GM18520 (cell line): ENCODE results near the gene PCID2.
"Not testable (repeated sequence)": the region's sequence is repeated elsewhere in the genome, so short reads cannot be mapped to it uniquely, and the experiment has no call there.

ENCODE experiments used
- ATAC-seq: cut with Tn5 transposase; IDR thresholded peaks from one replicate; pipeline ENCODE4 v1.9.1; 2021; ENCODE audit not compliant: unreplicated experiment

The PCID2 gene

DNA sequence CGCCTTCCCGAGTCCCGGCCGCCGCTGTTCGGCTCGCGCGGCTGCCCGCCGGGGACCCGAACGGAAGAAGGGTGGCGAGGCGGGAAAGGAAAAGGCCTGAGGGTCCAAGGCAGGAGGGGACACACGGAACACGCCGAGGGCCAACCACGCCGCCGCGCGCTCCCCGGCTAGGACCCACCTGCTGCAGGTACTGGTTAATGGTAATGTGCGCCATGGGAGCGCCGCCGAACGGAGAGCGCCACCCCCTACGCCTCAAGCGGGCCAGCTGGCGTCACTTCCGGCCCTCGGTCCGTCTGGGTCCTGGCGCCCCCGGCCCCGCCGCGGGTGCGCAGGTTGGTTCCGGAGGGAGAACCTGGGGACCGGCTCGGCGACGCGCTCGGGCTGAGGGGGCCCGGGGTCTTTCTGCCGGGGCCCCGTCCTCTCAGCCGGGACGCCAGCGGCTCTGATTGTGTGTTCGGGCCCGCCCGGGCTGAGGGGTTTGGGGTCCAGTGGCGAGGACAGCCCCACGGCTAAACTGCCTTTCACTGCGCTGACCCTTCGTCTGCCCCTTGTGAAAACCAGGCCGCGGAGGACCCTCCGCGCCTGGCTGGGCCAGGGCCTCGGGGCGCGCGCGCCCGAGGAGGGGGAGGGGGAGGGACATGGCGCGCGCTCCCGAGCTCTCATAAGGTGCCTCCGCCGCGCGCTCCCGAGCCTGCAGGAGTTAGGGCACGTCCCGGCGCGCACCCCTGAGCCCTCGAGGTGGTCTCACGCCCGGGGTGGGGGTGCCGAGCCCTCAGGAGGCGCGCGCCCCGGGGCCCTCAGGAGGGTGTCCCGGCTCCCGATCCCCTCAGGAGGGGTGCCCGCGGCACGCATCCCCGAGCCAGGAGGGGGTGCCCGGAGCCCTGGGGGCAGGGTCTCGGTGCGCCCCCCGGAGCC, at the start of gene PCID2:
PCID2 (minus strand) TSS at position 249 of the 915 bp plus-strand sequence; CDS start at position 214, 35 bp downstream.
- ATAC-seq, result peak; percentile 51

DNA sequence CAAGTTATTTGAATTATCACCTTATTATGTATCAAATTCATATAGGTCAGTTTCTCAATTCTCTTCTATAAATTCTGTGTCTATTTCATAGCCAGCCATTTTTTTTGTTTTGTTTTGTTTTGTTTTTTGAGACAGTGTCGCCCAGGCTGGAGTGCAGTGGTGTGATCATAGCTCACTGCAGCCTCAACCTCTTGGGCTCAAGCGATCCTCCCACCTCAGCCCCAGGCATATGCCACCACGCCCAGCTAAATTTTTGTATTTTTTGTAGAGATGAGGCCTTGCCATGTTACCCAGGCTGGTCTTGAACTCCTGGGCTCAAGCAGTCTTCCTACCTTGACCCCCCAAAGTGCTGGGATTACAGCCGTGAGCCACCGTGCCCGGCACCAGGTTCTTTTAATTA, 49.4 kb upstream of the PCID2 start:
- ATAC-seq, result not testable (repeated sequence)

DNA sequence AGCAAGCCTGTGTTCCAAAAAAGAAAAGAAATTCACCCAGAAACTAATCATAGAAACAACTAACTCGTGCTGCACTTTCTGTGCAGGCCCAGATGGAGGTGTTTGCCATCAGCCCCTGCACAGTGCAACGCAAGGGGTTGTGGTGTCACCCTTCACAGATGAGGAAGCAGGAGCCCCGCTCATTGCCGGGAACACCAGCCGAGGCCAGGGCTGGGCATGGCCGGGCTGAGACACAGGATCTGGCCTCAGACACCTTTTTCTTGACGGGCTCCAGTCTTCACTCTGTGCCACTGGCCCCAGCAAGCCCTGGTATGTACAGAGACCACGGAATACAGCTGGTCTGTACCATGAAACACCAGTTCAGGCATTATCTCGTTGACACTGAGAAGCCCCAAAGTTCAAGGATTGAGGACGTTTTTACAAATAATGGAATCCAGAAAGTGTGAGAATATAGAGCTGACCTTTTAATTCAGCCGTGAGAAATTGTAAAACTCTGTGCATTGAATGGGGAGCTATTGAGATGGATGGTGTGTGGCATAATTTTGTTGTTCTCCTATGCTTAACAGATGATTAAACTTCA, 44.1 kb upstream of the PCID2 start:
- ATAC-seq, result no peak

DNA sequence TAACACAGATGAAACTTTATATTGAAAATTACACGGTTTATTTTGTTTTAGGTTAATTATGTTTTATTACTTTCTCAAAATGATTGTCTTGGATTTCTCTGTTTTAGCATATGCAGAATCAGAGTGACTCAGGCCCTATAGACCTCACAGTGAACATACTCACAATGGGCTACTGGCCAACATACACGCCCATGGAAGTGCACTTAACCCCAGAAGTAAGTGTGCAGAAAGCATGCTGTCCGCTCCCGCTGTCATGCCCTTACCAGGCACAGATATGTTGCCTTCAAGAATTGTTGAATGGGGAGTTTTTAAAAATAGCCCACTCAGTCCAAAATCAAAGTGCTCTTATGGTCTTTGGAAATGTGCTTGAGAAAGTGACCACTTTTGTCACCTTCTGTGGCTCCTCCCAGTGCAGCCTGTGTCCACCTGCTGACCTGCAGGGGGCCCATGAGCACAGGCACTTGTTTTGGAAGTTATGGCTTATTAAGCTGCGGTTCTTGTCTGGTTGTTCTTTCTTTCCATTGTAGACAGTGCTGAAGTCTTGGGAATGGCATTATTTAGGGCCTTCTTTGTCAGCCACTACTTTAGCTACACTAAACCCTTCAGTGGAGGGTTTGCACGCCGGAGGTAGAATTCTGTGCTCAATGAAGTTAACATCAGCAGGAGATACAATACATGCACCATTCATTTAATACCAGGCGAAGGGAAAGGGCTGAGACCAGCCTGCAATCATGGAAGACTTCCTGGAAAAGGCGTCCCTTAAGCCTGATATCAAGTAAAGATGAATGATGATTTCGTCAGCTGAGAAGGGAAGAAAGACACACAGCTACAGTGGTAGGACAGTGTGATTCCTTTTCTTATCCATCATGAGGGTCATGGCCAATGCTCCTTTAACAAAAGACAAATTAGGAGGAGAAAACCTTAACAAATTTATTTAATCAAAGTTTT, 37.7 kb upstream of the PCID2 start:
- ATAC-seq, result no peak

DNA sequence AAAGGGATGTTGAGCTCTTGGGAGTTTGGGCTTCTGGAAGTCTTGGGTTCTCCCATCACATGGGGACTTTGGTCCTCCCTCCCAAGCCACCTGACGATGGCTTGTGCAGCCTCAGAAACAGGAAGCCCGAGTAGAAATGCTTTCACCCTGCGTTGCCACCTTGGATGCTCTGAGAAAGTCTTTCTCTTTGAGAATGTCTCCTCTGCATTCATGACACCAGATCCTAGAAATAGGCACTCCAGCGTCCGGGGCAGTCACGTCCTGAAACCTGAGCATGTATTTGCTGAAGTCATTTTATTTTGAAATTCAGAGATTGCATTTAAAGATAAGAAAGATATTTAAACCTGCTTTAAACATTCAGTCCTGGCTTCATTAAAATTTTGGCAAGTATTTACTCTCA, 35.4 kb upstream of the PCID2 start:
- ATAC-seq, result no peak

DNA sequence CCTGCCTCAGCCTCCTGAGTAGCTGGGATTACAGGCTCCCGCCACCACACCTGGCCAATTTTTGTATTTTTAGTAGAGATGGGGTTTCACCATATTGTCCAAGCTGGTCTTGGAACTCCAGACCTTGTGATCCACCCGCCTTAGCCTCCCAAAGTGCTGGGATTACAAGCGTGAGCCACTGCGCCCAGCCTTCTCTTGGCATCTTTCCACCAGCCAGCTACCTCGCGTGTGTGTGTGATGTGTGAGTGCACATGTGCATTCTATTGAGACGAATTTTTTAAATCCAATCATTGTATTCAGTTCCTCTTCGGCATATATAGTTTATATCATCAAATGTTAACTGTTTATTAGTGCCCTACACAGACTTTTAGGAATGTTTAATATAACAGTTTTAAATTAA, 33.2 kb upstream of the PCID2 start:
- not testable (repeated sequence) for ATAC-seq

DNA sequence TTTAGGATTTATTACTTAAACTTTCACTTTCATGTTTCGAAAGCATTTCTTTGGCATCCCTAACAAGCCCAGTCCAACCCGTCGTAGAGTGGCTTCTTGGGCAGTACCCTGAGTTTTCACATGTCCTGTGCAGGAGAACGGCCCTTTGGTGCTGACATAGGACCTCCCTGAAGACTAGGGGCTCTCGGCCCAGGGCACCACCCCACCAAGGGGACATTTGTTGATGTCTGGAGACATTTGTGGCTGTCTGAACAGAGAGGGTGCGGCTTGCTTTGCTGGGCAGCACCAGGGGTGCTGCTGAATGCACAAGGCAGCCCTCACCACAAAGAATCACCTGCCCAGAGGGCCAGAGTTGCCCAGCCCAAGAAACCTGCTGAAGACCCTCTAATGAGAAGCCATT, 31.5 kb upstream of the PCID2 start:
- no peak for ATAC-seq

DNA sequence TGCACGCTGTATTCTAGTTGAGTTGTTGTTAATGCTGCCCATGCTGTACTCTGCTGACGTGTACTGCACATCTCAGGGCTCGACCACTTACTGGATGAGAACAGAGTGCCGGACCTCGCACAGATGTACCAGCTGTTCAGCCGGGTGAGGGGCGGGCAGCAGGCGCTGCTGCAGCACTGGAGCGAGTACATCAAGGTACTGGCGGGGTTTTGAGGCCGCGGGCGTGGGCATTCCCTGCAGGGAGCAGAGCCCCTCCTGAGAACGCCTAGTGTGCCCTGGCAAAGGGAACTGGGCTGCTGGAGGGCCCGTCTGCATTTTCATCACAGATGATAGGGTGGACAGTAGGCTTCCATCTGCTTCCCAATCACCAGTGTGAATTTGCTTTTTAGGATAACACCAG, 30.9 kb upstream of the PCID2 start:
- ATAC-seq, result no peak

DNA sequence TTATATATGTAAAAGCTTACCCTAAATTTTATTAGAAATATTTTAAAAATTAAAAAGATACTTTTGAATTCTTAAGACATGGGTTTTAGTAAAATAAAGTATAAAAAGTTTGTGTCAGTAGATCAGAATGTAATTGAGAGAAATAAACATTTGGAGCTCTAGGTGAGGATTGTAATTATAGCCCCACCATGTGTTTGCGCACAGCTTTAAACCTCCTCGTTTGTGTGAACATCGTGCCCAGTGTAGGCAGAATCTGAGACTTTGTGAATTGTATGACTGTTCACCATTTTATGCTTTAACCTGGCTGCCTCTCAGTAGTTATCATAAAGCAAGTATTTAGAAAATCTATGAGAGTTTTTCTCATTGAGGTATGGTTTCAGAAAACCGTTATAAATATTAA, 30.1 kb upstream of the PCID2 start:
- ATAC-seq, result no peak

DNA sequence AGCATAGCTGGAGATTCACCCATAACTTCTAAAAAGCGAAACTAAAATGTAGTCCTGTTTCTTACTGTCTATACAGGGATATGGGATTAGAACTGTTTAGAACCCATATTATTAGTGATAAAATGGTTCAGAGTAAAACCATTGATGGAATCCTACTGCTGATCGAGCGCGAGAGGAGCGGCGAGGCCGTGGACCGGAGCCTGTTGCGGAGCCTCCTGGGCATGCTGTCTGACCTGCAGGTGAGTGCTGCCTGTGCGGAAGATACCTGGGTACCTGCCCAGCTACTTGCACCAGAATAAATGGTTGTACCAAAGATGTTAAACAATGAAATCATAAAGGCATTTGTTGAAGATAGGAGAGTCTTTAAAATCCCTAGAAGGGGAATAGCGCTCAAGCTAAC, 24.6 kb upstream of the PCID2 start:
- ATAC-seq, result no peak

DNA sequence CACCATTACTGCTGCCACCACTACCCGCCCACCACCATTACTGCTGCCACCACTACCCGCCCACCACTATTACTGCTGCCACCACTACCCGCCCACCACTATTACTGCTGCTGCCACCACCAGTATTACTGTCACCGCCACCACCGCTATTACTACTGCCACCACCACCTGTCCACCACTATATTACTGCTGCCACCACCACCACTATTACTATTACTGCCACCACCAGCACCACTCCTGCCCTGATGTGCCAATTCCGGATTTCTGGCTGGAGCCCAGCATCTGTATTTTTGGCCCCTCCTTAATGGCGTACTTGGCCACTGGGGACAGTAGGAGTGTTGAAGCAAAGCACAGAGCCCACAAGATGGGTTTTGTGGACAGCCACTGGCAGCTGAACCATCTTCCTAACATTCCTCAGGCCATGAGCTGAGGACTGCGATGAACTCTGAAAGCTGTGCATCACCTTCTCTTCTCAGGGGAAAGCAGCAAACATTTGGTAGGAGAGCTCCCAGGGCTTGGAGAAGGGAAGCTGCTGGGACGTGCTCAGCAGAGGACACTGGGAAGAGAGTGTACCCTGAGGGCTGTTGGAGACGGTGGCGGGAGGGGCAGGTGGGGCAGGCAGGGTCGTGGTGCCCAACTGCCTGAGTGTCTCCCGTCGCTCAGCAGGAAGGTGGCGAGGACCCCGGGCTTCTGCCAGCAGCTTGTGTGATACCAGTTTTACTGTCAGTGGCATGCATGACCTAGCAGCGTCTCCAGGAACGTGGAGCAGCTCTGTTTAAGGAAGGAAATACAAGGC, 23.9 kb upstream of the PCID2 start:
- ATAC-seq, result no peak

DNA sequence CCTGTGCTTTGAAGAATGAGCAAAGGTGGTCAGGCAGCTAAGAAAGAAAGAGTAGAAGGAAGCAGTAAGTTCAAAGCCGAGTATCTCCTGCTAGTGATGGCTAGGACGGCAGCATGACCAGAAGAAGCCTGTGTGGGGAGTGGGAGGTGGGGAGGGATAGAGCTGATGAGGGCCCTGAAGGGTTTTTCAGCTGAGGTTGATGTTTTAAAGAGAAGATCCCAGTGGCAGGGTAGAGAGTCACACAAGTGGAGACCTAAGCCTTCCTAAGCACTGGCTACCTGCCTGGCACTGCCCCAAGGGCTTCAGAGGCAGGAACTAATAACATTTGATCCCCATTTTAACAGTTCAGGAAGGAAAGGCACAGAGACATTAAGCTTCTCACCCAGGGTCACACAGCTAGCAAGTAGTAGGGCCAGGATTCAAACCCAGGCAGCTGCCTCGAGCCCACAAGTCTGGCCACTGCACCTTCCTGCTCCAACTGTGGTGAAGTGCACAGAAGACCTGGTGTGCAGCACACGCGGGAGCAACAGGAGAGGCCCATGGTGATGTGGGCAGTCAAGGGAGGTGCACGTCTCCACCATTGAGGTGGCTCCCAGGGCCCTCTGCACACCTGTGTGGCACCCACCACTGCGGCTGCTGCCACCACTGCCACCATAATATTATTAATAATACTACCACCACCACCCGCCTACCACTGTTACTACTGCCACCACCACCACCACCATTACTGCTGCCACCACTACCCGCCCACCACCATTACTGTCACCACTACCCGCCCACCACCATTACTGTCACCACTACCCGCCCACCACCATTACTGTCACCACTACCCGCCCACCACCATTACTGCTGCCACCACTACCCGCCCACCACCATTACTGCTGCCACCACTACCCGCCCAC, 23.1 kb upstream of the PCID2 start:
- no peak for ATAC-seq

DNA sequence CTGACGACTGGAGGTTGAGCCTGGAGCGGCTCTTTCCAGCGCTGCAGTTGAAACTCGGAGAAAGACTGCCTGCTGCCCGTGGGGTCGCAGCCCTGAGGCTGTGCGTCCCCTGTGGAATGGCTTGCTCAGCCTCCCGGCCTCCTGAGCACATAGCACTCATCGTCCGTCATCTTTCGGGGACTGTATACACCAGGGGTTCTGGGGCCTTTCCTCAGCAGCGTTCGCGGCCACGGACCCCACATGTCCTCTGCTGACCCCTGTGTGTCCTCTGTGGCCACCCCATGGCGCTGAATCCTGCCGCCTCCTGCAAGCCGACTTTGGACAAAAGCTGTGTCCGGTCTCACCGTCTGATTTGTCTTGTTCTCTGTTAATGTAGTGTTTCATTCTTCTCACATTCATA, 21.3 kb upstream of the PCID2 start:
- ATAC-seq, result no peak

DNA sequence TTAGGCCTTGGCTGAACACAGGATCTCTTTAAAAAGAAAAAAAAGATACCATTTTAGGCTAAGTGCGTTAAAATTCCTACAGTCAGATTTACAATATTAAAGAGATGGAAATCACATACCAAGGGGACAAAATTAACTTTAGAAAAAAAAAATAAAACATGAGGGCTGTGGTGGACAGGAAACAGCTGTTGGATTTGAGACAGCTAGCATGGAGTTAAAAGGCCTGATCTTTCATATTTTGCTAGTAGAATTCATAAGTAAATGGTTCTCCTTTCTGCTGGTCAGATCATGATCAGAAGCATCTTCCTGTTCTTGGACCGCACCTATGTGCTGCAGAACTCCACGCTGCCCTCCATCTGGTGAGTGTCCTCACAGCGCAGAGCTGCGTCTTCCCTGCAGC, 20.7 kb upstream of the PCID2 start:
- ATAC-seq, result no peak

DNA sequence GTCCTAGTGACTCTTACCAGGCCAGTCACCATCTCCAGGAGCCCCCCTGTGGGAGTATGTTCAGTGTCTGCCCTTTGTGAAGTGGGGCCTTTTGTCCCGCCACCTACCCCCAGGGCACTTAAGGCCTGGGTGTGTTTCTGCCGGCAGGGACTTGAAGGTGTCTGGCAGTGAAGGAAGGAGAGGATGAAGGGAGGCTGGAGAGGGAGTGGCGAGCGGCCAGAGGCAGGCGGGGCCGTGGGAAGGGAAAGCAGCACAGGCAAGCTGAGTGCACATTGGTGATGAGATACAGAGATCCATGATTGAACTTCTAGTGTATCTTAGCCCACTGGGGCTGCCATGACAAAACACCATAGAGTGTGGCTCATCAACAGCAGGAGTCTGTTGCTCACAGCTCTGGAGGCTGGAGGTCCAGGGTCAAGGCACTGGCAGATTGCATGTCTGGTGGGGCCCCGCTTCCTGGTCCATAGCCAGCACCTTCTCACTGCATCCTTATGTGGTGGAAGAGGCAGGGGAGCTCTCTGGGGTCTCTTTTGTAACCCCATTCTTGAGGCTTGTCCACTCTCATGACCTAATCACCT, 18.5 kb upstream of the PCID2 start:
- no peak for ATAC-seq

DNA sequence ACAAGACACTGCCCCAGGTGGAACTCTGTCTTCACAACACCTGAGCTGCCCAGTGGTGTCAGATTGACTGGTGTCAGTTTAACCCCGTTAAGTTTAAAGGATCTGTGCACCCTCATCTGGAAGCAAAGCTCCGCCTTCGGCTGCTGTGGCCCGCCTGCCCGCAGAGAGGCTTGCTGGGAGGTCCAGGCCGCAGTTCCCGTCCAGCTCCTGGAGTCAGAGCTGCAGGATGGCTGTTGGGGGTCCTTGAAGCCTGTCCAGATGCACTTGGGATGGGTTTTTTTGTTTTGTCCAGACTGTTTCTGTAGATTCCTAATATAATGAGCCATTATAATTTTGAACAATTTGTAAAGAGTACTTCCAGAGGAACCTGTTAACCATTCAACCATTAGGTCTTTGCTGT, 17.0 kb upstream of the PCID2 start:
- ATAC-seq, result no peak

DNA sequence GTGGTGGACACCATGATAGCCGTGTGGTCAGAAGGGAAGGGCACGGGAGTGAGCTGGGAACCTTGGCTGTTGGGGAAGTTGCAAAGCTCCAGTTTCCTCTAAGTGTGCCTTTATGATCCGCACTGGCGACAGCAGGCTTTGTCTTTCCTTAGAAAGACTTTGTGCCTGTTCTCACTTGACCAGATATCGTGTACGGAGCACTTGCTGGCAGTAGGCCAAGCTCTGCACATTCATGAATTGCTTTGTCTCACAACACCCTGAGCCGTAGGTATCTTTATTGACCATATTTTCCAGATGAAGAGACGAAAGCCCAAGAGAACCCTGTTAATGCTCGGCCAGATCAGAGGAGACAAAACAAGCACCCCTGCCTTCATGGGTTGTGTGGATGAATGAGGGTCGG, 16.0 kb upstream of the PCID2 start:
- ATAC-seq, result no peak

DNA sequence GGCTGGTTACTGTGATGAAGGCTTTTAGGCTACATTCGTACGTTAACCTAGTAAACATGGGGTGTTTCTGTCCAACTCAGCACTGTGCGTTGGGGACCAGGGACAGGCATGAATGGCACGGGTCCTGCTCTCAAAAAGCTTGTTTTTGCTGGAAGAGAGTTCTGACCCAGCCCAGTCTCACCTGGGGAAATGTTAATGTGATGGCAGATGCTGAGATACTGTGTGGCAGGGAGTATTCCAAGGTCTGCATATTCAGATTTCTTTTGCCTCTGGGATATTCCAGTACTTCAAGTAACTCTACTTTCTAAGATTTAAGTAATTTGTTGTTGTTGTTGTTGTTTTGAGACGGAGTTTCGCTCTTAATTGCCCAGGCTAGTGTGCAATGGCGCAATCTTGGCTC, 14.6 kb upstream of the PCID2 start:
- ATAC-seq, result no peak

DNA sequence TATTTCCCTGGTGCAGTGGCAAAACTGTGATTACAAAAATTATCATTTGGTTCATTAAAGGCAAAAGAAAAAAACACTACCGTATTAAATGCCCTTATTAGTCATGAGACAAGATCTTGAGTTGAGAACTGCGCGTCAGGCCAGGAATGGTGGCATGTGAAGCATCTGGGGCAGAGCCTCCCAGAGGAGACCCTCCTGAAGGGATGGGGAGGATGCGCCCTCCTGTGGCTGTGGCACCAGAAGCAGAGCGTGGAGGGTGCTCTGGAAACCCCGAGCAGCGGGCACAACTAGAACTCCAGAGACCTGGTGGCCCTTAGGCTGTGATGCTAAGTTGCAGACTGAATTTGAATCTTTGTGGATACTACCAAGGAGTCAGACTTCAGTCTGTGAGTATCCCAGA, 12.4 kb upstream of the PCID2 start:
- no peak for ATAC-seq
